GM21447 (cell line): ENCODE results near the gene THSD7B.
"Not testable (repeated sequence)": the region's sequence is repeated elsewhere in the genome, so short reads cannot be mapped to it uniquely, and the experiment has no call there.

Experiments
- ATAC-seq: cut with Tn5 transposase; IDR thresholded peaks from one replicate; pipeline ENCODE4 v1.9.1; 2021; ENCODE audit not compliant: unreplicated experiment

The THSD7B gene

DNA sequence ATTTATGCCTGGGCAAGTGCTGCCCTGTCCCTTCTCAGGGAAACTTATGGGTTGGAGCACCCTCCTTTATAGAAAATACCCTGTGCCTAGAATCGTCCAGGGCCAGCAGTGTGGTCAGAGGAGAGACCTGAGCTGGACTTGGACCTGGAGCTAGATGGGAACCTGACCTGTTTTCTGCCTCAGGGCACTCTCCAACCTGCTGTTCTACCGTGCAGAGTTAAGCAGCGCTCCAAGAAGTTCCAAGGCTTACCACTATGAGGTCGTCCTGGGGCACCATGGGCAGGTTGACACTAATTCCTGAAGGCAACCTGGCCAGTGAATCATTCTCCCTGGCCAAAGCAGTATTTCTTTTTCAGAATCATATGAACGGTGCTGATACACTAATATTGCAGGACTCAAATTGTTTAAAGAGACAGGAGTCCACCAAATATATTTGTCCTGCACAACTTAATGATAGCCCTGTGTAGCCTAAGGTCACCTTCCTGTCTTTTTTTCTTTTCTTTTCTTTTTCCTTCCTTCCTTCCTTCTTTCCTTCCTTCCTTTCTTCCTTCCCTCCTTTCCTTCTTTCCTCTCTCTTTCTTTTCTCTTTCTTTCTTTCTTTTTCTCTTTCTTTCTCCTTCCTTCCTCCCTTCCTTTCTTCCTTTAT lies 743.5 kb downstream of the THSD7B start:
- ATAC-seq = no peak

DNA sequence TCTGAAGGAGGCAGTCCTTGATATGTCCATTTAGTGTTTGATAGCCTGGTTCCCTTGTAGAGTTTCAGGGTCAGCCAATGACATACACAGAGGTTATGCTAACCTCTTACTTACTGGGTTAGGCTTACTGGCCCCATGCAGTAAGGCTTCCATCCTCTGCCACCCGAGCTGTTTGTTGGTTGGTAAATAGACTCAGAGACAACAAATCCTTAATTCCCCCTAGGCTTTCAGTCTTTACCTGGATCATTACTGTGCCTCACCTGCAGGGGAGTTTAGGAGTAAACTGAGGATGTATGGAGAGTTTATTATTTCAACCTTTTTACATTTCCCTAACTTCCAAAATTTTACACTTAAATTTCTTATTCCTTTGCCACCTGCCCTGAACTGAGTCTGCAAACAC lies 746.2 kb downstream of the THSD7B start:
- ATAC-seq = no peak

DNA sequence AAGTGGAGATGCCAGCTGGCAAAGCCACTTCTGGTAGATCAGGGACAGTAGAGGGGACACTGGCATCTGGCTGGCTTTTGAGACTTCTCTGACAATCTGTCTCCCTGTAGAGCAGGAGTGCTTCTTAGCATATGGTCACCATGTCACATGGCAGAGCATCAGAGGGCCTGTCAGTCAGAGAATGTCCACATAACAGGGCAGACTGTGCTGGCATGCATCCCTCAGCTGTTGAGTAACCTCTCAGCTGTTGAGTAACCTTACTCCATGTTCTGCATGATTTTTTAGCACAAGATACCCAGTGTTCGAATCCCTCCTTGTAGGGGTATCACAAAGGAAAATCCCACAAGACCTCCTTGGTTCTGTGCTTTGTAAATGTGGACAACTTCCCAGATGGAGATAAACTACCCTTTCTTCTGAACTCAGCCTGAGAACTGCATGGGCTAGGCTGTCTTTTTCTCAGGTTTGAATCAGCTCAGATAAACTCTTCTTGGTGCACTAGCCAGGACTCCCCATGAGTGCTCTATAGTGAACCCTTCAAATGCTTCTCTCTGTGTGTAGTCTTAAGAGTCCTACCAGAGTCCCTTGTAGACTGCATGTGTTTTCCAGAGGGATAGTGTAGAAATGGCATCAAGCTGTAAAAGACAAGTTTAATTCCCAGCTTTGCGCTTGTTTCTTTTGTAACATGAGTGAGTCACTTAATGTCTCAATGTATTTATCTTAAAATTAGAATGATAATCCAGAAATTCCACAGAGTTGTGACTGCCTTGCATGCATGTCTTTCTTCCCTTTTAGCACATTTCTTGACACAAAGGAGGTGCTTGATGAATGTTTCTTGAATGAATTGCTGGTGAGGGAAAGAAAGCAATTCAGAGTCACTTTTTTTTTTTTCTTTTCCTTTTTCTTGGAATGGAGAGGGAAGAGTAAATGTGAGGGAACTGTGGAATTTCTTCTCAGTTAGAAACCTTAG lies 756.6 kb downstream of the THSD7B start:
- no peak for ATAC-seq

DNA sequence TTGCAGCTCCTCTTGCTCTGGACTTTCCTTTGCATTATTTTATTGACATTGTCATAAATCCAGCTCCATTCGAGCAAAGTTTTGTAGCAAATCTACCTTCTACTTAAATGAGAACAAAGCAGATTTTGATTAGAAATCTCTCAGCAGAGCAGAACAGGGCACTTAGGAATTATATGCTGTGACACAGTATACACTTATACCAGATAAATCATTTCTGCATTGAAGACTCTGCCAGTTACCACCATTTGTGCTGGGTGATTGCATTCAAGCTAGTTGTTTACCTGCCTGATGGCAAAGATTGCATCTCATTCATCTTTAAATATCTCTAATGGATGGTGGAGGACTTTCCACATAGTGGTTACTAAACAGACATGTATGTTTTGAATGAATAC lies 757.3 kb downstream of the THSD7B start:
- no peak for ATAC-seq

DNA sequence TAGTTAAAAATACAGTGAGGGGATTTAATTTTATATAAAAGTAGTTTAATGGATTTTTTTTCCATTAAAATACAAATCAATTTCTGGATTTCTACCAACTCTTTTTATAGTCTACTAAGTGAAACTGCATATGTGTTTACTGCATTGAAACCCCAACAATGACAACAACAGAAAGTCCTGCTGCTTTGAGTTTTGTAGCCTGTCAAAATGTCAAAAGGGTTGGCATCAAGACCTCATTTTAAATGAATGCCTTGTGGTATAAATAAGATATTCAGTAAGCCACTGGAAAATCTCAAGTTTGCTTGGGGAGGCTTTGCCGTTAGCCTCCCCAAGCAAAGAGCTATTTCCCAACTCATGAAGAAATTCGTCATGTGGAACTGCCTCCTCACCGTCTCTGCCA lies 758.6 kb downstream of the THSD7B start:
- no peak for ATAC-seq

DNA sequence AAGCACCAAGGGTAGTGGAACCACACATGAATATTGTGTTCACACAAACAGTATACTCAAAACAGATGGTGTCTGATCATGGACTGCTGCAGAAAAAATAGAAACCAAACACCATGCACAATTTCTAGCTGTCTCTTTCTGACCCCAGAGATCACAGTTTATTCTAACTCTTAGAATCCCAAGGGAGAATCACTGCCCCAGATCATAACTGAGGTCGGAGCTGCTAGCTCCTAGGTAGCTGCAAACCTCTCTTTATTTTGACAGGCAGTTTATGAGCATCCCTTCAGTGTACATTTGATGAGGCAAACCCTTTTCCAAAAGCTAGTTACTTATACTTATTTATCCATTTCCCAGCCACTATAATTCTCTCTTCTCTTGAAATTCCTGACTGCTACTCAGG lies 759.8 kb downstream of the THSD7B start:
- no peak for ATAC-seq

DNA sequence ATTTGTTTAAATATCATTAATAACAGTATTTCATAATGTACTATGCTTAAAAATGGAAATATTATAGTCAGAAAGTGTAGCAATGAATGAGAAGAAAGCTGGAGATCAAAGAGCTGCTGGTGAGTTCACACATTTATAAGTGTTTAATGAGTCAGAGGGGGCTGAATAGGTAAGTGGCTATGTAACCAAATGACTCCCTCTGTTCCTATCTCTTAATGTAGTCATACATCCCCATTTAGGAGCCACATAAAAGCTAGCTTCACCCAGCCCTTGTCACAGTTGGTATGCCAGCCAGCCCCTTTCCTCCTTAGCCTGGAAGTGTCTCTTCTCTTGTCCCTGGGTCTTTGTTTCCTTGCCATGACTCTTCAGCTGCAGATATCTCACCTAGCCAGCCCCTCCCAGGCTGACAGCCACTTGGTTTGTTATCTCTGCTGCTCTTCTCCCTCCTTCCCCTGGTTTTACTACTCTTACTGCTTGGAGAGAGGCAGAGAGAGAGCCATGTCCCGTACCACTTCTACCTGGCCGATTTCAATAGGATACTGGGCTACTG lies 760.4 kb downstream of the THSD7B start:
- no peak for ATAC-seq

DNA sequence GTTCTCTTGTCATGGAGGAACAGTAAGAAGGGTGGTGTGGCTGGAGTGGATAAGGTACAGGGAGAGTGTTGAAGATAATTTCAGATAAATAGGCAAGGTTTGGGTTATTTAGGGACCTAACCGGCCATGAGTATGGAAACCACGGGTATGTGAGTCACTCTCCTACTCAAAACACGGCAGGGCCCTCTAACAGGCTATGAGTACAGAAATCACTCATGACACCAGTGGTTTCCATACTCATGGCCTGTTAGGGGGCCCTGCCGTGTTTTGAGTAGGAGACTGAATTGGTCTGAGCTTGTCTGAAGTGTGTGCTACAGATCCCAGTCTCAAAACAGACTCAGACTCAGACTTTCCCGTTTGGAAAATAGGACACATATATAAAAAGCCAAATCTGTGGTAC lies 770.6 kb downstream of the THSD7B start:
- ATAC-seq = no peak

DNA sequence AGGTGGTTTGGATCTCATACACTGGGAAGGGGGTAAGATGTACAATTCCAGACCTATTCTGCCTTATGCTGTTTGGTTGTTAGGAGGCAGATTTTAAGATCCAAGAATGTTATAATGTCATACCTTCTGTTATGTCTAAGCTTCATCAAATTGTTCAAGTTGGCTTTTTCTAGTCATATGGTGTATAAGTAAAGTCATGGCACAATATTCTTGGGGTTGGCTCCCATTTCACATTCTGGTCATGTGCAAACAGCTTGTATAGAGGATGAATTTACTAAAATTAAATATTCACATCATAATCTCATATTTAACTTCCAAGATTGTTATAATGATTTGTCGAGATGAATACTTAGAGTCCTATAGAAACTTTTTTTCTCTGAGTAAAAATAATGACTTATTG lies 774.0 kb downstream of the THSD7B start:
- no peak for ATAC-seq

DNA sequence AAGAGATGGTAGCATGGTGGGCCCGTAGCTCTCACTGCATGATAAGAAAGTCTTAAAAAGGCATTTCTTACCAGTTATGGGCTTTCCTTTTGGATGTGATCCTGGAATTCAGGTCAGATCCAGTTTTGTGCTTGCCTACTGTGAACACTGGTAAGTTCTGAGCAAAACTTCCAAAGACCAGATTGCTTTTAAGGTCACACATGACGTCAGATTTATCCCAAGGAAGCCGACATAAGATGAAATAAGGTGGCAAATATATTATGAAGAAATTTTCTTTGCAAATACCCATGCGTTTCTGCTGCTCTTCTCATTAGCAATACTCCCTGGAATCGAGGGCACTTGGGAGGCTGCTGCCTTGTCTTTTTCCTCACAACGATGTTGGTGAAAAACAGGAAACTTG lies 782.5 kb downstream of the THSD7B start:
- ATAC-seq = no peak

DNA sequence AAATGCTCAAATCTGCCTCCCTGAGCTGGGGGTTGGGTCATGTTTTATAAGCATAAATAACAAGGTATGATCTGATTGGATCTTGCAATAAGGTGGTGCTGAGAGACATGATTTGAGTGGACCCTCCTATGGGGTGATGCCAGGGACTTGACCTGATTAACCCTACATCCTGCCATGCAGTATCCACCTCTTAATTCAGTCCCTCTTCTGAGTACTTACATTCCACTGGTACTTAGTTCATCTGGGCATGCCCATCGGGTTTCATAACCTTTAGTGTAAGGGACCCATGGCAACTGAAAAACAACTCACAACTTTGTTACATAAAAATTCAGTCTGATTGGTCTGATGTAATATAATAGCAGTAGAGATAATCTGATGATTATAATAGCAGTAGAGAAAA lies 801.0 kb downstream of the THSD7B start:
- ATAC-seq = no peak

DNA sequence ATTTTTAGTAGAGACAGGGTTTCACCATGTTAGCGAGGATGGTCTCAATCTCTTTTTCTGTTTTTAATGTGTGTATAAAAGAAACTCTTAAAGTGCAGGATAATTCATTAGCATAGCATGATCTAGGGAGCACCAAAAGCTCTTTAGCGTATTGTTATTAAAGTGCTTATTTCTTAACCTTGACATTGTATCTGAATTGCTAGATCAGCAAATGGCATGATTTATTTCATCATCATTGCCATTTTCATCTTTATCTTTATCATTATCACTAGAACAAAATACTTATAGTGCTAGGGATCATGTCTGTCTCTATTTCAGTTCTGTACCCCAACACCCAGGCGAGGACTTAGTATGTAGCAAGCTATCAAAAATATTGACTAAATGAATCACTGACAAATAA lies 805.1 kb downstream of the THSD7B start:
- ATAC-seq = no peak

DNA sequence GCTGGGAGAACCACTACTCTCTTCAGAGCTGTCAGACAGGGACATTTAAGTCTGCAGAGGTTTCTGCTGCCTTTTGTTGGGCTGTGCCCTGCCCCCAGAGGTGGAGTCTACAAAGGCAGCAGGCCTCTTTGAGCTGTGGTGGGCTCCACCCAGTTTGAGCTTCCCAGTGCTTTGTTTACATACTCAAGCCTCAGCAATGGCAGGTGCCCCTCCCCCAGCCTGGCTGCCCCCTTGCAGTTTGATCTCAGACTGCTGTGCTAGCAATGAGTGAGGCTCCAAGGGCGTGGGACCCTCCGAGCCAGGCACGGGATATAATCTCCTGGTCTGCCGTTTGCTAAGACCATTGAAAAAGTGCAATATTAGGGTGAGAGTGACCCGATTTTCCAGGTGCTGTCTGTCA lies 822.5 kb downstream of the THSD7B start:
- ATAC-seq = not testable (repeated sequence)

DNA sequence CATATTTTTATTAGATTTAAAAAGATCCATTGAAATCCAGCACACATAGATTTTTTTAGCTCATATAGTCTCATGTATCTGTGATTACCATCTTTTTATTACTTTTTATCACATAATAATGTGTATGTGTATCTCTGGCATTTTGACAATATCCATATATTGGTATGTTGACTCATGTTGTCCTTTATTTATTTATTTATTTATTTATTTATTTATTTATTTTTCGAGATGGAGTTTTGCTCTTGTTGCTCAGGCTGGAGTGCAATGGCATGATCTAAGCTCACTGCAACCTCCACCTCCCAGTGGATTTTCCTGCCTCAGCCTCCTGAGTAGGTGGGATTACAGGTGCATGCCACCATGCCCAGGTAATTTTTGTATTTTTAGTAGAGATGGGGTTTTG lies 823.2 kb downstream of the THSD7B start:
- not testable (repeated sequence) for ATAC-seq

DNA sequence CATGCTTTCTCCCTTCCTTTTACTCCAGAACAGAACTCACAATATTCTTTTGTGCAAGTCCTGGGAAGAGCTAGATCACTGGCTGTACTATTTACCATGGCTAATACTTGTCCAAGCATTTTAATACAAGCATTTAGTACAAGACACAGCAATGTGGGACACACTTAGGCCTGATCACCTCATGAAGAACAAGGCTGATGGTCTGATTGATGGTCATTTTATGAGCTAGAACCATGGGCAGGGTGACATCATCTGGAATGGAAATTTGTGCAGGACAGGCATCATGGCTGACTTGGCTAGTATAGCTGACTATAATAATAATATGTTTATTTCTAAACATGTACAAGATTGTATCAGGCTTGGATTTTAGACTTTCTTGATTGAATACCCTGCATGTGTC lies 824.8 kb downstream of the THSD7B start:
- no peak for ATAC-seq

DNA sequence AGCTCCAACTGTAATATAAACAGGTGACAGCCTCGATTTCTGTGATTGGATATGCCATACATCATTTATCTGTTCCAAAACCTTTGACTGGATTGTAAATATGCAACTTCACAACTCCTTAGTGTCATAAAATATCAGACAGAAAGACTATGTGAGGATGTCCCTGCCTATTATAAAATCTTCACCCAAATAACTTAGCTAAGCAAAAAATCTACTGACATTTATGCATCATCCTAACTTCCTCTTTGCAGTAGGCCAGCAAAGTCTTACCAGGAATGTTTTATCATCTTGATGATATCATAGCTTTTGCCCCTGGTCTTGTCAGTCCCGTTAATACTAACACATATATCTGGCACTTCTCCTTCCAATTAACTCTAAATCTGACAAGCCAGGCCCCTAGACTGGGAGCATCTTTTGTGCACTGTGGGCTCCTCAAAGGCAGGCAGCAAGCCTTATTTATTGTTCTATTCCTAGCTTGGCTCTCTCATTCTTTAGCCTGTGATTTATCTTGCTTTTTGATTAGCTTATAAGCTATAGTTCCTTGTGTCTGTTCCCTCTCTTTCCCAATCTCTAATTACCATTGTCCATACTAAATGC lies 842.5 kb downstream of the THSD7B start:
- no peak for ATAC-seq

DNA sequence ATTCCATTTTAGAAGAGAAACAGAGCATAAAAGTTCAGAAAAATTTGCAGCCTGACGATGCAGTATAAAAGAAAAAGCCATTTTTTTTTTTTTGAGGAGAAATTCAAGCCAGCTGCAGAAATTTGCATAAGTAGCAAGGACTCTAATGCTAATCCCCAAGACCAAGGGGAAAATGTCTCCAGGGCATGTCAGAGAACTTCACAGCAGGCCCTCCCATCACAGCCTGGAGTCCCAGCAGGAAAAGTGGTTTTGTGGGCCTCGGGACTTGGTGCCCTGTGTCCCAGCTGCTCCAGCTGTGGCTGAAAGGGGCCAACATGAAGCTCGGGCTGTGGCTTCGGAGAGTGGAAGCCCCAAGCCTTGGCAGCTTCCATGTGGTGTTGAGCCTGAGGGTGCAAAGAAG lies 873.6 kb downstream of the THSD7B start:
- no peak for ATAC-seq

DNA sequence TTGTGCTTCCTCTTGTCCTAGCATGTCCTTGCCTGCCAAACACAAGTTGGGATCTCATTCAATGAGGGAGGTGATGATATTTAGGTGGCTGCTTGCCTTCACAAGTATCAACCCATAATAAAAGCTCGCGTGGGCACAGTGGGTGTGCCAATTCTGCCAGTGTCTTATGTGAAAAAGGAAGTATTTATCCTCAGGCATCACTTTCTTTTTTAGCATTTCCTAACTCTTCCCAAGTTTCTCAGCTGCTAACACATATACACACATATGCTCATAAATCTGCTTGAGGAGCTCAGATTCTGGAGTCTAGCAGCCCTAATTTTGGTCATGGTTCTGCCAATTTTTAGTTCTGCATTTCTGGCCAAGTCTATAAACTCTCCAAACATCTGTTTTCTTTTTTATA lies 879.4 kb downstream of the THSD7B start:
- ATAC-seq = no peak

DNA sequence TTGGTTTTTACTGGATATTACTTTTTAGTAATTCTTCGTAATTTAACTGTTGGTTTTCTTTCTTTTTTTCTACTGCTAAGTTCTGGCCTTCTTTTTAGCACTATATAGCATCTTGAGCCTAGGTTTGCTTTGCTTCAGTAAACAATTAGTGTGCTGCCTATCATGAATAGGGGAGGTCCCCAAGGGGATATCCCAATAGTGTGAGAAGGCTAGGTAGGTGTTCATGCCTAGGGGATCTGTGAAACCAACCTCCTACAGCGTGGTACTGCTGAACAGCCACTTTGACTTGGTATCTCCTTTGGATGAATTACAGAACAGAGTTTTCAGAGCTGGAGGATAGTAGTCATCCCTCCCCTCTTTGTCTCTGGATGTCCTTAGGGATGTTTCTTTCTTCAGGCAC lies 888.7 kb downstream of the THSD7B start:
- ATAC-seq = no peak

DNA sequence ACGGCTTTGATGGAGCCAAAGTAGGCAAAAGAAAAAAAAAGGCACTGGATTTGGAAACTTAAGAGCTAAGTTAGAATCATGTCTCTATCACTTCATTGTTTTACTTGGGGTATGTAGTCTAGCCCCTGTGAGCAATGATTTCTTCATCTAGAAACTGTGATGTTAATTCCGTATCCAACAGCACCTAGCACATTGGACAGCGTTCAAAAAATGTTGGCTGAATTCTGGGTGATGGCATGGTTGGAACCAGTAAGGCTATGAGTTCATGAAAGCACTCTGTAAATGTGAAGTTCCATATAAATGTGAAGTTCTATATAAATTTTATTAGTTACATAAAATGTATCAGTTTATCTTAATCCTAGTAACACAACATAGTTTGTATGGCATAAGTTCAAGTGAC lies 890.5 kb downstream of the THSD7B start:
- ATAC-seq = no peak

DNA sequence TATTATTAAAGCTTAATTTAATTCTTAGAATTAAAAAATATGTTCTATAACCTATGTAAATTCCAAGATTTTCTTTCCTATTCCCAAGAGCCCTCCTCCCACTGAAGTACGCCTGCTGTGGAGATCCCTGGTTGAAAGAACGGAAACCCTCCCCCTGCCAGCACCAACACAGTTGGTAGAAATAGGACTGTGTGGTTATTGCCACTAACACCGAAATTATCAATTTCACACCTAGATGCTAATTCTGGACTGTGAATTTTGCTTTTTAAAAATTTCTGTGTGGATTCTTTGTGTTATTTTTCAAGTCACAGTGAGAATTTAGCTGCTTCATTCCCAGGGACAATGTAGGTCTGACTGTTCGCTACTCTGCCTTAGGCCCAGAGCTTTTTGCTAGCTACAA lies 893.1 kb downstream of the THSD7B start:
- ATAC-seq = no peak

DNA sequence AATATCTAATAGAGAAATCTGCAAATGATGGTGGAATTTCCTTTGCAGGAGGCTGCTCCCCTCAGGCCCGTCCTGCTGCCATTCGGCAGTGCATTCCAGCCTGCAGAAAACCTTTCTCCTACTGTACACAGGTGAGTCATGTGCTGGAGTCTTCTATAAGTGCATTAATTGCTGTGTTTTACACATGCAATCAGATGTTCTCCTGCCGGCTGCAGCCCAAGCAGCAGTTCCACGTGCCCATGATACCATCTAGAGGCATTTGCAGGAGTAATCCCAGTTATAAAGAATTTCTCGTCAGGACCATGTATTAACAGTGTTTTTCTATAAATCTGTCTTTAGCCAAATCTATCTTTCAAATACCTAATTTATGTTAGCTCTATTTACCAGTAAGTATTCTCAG lies 894.3 kb downstream of the THSD7B start:
- no peak for ATAC-seq
